Dermis lymphatic vessel endothelial cell (primary cell): ENCODE results near the gene TRMT11. TPM values are rescaled to one million over a fixed set of nuclear protein-coding genes. Genes with fewer than 3 reads are reported as not detected.

Experiments
- total RNA-seq: library from RNA; depleted of rRNA; stranded (reverse); fragments of >200 nt; gene quantifications from 2 replicates; pipeline ENCODE4 v1.2.1, GENCODE V29; 2014

TRMT11 gene
- total RNA-seq = 9.6 and 12.4 TPM in 2 replicates

DNA sequence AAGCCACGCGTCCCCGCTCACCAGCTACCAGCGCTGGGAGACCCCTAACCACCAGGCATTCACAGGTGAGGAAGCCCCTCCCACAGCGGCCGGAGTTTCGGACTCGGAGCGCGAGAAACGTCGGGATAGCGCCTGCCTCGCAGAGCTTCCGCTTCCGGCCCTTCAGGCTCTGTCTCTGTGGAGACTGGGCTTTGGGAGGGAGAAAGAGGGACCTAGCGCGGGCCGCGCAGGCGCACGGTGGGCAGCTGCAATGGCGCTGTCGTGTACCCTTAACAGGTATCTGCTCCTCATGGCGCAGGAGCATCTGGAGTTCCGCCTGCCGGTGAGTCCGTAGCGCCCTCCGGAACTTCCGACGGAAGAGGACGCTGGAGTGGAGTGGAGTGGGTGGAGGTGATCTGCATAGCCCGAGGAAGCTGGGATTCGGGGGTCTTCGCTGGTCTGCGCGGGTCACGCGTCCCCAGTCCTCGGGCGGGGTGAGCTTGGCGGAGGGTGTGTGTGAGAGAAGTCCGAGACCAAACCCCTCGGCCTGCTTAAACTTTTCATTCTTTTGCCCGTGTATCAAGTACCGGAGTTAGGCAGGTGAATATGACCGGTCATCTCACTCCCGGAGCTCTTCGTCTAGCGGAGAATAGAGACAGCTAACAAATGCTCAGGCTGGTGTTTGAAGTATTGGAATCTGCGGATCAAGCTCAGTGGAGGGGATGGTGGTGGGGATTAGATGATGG, at the start of gene TRMT11:
TRMT11 (plus strand) TSS at position 240 of the 725 bp plus-strand sequence; CDS start at position 251, 11 bp downstream.

DNA sequence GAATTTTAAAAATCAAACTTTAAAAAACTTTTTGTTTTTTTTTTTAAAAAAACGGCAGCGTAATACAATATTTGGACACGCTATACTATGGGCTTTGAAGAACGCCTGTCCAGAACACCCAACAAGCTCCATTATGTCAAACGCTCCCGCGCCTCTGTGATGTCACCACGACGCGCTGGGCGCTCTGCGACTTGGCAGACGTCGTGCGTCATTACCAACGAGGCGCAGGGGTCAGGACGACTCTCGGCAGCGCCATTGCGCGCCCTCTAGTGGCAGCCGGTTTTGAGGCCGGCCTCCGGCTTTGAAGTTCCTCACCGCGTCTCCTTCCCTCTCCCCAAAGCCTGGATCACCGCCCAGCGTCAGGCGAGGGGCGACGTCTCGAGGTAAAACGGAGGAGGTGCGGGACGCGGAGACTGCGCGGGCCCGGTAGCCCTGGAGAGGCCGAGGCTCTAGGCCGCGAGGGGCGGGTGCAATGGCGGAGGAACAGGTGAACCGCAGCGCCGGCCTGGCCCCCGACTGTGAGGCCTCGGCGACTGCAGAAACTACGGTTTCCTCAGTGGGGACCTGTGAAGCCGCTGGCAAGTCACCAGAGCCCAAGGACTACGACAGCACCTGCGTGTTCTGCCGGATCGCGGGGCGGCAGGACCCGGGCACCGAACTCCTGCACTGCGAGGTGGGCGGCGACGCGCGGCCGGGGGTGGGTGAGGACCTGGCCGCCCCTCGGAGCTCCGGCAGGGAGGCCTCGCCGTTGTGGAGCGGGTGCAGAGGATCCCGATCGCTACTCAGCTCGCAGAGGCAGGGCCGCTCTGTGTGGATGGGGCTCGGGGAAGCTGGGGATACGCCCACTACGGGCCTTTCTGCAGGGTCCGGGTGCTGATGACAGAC, 29.6 kb upstream of the TRMT11 start, which contains the start of gene HINT3:
HINT3 (plus strand) TSS at position 265 of the 885 bp plus-strand sequence; CDS start at position 473, 208 bp downstream.

Other genes starting within 250 kb of the TRMT11 start
- under 0.01 and 0.09 TPM in 2 replicates for gene HEY2, start 236.9 kb upstream of the TRMT11 start, total RNA-seq
- 62.8 and 82.1 TPM in 2 replicates for gene NCOA7, start 195.6 kb upstream of the TRMT11 start, total RNA-seq
- 15.0 and 19.8 TPM in 2 replicates for gene HINT3, start 29.8 kb upstream of the TRMT11 start, total RNA-seq